SJSA1 (cell line): ENCODE results near the gene RIPOR2. TPM values are rescaled to one million over a fixed set of nuclear protein-coding genes. Genes with fewer than 3 reads are reported as not detected.
"Not testable (repeated sequence)": the region's sequence is repeated elsewhere in the genome, so short reads cannot be mapped to it uniquely, and the experiment has no call there.

Experiments
- DNase-seq, 2 experiments: peaks; one replicate each; pipeline ENCODE4 v3.0.0-alpha.2; 2015 to 2020; ENCODE audit warnings: low spot score in 2 of 2, low read depth in 1 of 2
- H3K27ac ChIP-seq: fragments of 250-450 bp; sonication (Bioruptor Pico); 2 replicates; pipeline ENCODE4 v1.5.1; 2020; ENCODE audit warnings: mild to moderate bottlenecking, moderate library complexity
- H3K27me3 ChIP-seq: fragments of 250-450 bp; sonication (Bioruptor Pico); replicated peaks from 2 replicates; pipeline ENCODE4 v1.5.1; 2020; ENCODE audit warnings: mild to moderate bottlenecking, moderate library complexity
- H3K36me3 ChIP-seq: fragments of 250-450 bp; sonication (Bioruptor Pico); 2 replicates; pipeline ENCODE4 v1.5.1; 2020; ENCODE audit warnings: mild to moderate bottlenecking
- H3K4me1 ChIP-seq: fragments of 250-450 bp; sonication (Bioruptor Pico); replicated peaks from 2 replicates; pipeline ENCODE4 v1.6.1; 2021; ENCODE audit warnings: mild to moderate bottlenecking
- H3K4me3 ChIP-seq: fragments of 250-450 bp; sonication (Bioruptor Pico); 2 replicates; pipeline ENCODE4 v1.5.1; 2020; ENCODE audit warnings: mild to moderate bottlenecking
- H3K9me3 ChIP-seq: fragments of 250-450 bp; sonication (Bioruptor Pico); replicated peaks from 2 replicates; pipeline ENCODE4 v1.5.1; 2020; ENCODE audit warnings: mild to moderate bottlenecking
- total RNA-seq: library from RNA; depleted of rRNA; stranded (reverse); fragments of >200 nt; shearing (Covaris generic); gene quantifications from 2 replicates; pipeline ENCODE4 v1.2.3, GENCODE V29; 2014

Gene RIPOR2
- total RNA-seq, 1 experiment from 2014 or later, result 4.5 TPM

DNA sequence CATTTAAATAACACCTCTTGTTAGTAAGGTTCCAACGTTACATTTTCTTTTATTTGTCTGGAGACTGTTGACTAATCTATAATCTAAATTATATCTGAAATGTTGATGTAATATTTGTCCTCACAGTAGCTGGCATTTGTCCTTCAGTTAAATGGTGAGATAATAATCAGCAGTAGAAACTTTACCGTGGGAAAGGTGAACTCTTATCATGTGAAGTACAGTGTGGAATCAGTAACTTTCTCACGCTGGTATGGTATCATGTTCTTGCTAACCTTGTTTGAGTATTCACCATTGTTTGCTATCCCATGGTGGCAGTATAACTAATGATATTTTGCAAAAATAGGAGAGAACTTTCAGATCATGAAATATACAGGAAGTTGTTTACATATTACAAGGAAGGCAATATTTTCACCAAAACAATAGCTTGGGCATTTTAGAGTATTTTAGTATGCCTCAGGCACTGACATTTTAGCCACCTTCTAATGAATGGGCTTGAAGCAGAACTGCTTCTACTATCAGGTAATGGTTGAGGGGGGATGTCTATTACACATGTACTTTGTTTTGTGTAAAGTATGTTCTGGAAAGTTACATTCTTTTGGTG, 156.2 kb downstream of the RIPOR2 start:
- Histone ChIP-seq H3K4me1 (peaks cover 15% of the 10 kb centered on the region), H3K9me3 (no peaks in the 10 kb centered on the region), H3K36me3 (peaks cover 87% of the 10 kb centered on the region), H3K4me3 (no peak overlapping the region), H3K27ac (no peak overlapping the region), H3K27me3 (no peaks in the 10 kb centered on the region)
- DNase-seq, result no peak

DNA sequence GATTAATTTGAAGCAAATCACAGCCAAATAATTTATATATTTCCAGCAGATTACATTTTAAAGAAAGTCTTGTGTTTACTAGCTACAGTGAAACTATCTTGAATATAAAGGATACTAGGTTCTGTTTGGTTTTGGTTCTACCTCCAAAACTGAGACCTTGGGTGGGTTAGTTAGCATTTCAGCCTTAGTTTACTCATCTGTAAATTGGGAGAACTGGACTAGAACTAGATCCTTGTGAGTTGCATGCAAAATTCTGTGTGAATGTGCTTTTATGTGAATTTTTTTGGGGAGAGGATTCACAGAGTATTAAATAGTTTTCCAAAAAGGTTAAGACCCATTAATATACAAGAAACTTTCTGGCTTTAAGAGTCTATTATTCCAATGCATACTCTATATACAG, 156.9 kb downstream of the RIPOR2 start:
- Histone ChIP-seq H3K36me3 (peaks cover 81% of the 10 kb centered on the region), H3K9me3 (no peaks in the 10 kb centered on the region), H3K4me1 (peaks cover 17% of the 10 kb centered on the region), H3K27ac (no peak overlapping the region), H3K4me3 (no peak overlapping the region), H3K27me3 (no peaks in the 10 kb centered on the region)
- no peak for DNase-seq

GRCh38 chr6:24778121-24778520, 157.6 kb downstream of the RIPOR2 start:
- DNase-seq, result no peak
- Histone ChIP-seq H3K9me3 (no peaks in the 10 kb centered on the region), H3K27ac (no peak overlapping the region), H3K4me1 (peaks cover 17% of the 10 kb centered on the region), H3K27me3 (no peaks in the 10 kb centered on the region), H3K4me3 (no peak overlapping the region), H3K36me3 (peaks cover 75% of the 10 kb centered on the region)

- no peak for DNase-seq
- no peak overlapping the region; the same call in 1 of the 2 replicates for H3K4me3 ChIP-seq
- H3K27me3 ChIP-seq, result no peaks in the 10 kb centered on the region
- peaks cover 66% of the 10 kb centered on the region for H3K36me3 ChIP-seq
- no peaks in the 10 kb centered on the region for H3K9me3 ChIP-seq
- no peak overlapping the region for H3K27ac ChIP-seq
- H3K4me1 ChIP-seq, result peaks cover 17% of the 10 kb centered on the region
Observed at GRCh38 chr6:24777227-24777626, 158.5 kb downstream of the RIPOR2 start.

- no peak for DNase-seq
- Histone ChIP-seq H3K4me3 (peak overlapping the region; percentile 90), H3K27me3 (no peaks in the 10 kb centered on the region), H3K9me3 (no peaks in the 10 kb centered on the region), H3K27ac (peak overlapping the region; percentile 97), H3K36me3 (peaks cover 51% of the 10 kb centered on the region), H3K4me1 (peaks cover 27% of the 10 kb centered on the region)
Observed at GRCh38 chr6:24775520-24776058, 160.2 kb downstream of the RIPOR2 start.

GRCh38 chr6:24774696-24775519, 160.9 kb downstream of the RIPOR2 start, which contains the start of gene GMNN:
Gene GMNN (plus strand): TSS chr6:24774937. CDS start chr6:24777247, 2,310 bp downstream.
- DNase-seq, result peak; percentile 92 to 98
- peaks cover 28% of the 10 kb centered on the region for H3K4me1 ChIP-seq
- peaks cover 44% of the 10 kb centered on the region for H3K36me3 ChIP-seq

DNA sequence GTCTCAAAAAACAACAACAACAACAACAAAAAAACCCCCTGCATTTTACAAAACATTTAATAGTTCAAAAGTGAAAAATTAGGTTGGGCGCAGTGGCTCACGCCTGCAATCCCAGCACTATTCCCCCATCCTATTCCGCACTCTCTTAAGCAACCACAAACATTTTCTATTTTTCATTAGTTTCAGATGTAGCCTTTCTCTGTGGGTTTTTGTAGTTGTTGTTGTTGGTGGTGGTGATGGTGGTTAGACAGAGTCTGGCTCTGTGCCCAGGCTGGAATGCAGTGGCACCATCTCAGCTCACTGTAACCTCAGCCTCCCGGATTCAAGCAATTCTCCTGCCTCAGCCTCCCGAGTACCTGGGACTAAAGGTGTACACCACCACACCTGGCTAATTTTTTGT, 167.4 kb downstream of the RIPOR2 start:
- DNase-seq, result peak; percentile 33 to 54

More at GRCh38 chr6:24774696-24775519, 160.9 kb downstream of the RIPOR2 start, which contains the start of gene GMNN:
- Histone ChIP-seq H3K9me3 (no peaks in the 10 kb centered on the region), H3K27ac (peak within 1 kb of the TSS; percentile 97), H3K27me3 (no peaks in the 10 kb centered on the region), H3K4me3 (peak within 1 kb of the TSS; percentile 90)

GRCh38 chr6:24766680-24767462, 168.9 kb downstream of the RIPOR2 start:
- no peaks in the 10 kb centered on the region for H3K27me3 ChIP-seq
- DNase-seq, result no peak
- H3K4me1 ChIP-seq, result peaks cover 10% of the 10 kb centered on the region
- H3K9me3 ChIP-seq, result no peaks in the 10 kb centered on the region
- no peaks in the 10 kb centered on the region for H3K36me3 ChIP-seq
- H3K27ac ChIP-seq, result no peak overlapping the region
- H3K4me3 ChIP-seq, result no peak overlapping the region

More for the DNA sequence above, 167.4 kb downstream of the RIPOR2 start:
- no peak overlapping the region for H3K4me3 ChIP-seq
- no peaks in the 10 kb centered on the region for H3K9me3 ChIP-seq
- peaks cover 10% of the 10 kb centered on the region for H3K4me1 ChIP-seq
- H3K27me3 ChIP-seq, result no peaks in the 10 kb centered on the region
- H3K27ac ChIP-seq, result no peak overlapping the region
- H3K36me3 ChIP-seq, result no peaks in the 10 kb centered on the region

GRCh38 chr6:24765968-24766367, 169.8 kb downstream of the RIPOR2 start:
- not testable (repeated sequence) for H3K9me3 ChIP-seq, DNase-seq, H3K27ac ChIP-seq, H3K27me3 ChIP-seq, H3K4me1 ChIP-seq, H3K4me3 ChIP-seq, H3K36me3 ChIP-seq

GRCh38 chr6:24764833-24765828, 170.6 kb downstream of the RIPOR2 start:
- not testable (repeated sequence) for H3K27ac ChIP-seq, H3K4me3 ChIP-seq, H3K27me3 ChIP-seq, H3K4me1 ChIP-seq, DNase-seq, H3K36me3 ChIP-seq, H3K9me3 ChIP-seq

GRCh38 chr6:24763578-24763977, 172.2 kb downstream of the RIPOR2 start:
- H3K27me3 ChIP-seq, result no peaks in the 10 kb centered on the region
- H3K9me3 ChIP-seq, result no peaks in the 10 kb centered on the region
- no peaks in the 10 kb centered on the region for H3K4me1 ChIP-seq
- DNase-seq, result no peak
- no peaks in the 10 kb centered on the region for H3K36me3 ChIP-seq
- H3K27ac ChIP-seq, result no peak overlapping the region
- no peak overlapping the region for H3K4me3 ChIP-seq

DNA sequence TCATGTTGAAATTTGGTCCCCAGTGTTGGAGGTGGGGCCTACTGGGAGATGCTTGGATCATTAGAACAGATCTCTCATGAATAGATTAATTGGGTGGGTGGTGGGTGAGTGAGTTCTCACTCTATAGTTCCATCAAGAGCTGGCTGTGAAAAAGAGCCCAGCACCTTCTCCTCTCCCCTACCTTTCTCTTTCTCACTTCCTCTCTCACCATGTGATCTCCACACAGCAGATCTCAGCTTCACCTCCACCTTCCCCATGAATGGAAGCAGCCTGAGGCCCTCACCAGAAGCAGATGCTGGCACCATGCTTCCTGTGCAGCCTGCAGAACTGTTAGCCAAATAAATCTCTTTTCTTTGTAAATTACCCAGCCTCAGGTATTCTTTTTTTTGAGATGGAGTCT, 173.9 kb downstream of the RIPOR2 start:
- no peaks in the 10 kb centered on the region for H3K36me3 ChIP-seq
- DNase-seq, result no peak
- H3K27ac ChIP-seq, result no peak overlapping the region
- H3K27me3 ChIP-seq, result no peaks in the 10 kb centered on the region
- no peaks in the 10 kb centered on the region for H3K9me3 ChIP-seq
- no peaks in the 10 kb centered on the region for H3K4me1 ChIP-seq
- no peak overlapping the region for H3K4me3 ChIP-seq
